ENCODE data around the gene FILIP1L.

Gene FILIP1L

GRCh38 chr3:99951701-99952100 is 162.6 kb downstream of the FILIP1L start:
- DNase-seq (ENCODE audit: low read depth, low spot score), result no peak

- DNase-seq (ENCODE audit: low read depth, low spot score), result no peak
Measured at GRCh38 chr3:99950921-99951320, 163.4 kb downstream of the FILIP1L start.

- DNase-seq (ENCODE audit: low read depth, low spot score), result no peak
Measured at GRCh38 chr3:99949956-99950670, 164.2 kb downstream of the FILIP1L start.

GRCh38 chr3:99948467-99949089 is 165.7 kb downstream of the FILIP1L start:
- no peak for DNase-seq (ENCODE audit: low read depth, low spot score)

- no peak for DNase-seq (ENCODE audit: low read depth, low spot score)
Measured at GRCh38 chr3:99947356-99947755, 166.9 kb downstream of the FILIP1L start.

- no peak for DNase-seq (ENCODE audit: low read depth, low spot score)
Measured at GRCh38 chr3:99945328-99945995, 168.8 kb downstream of the FILIP1L start.

GRCh38 chr3:99943931-99944761 is 170.2 kb downstream of the FILIP1L start:
- DNase-seq (ENCODE audit: low read depth, low spot score), result no peak

GRCh38 chr3:99941211-99941610 is 173.1 kb downstream of the FILIP1L start:
- no peak for DNase-seq (ENCODE audit: low read depth, low spot score)

GRCh38 chr3:99940350-99940749 is 174.0 kb downstream of the FILIP1L start:
- no peak for DNase-seq (ENCODE audit: low read depth, low spot score)

GRCh38 chr3:99939876-99940275 is 174.4 kb downstream of the FILIP1L start:
- no peak for DNase-seq (ENCODE audit: low read depth, low spot score)

GRCh38 chr3:99938270-99938911 is 175.9 kb downstream of the FILIP1L start:
- DNase-seq (ENCODE audit: low read depth, low spot score), result no peak

GRCh38 chr3:99934975-99935797 is 179.1 kb downstream of the FILIP1L start:
- no peak for DNase-seq (ENCODE audit: low read depth, low spot score)

- no peak for DNase-seq (ENCODE audit: low read depth, low spot score)
Measured at GRCh38 chr3:99933971-99934750, 180.1 kb downstream of the FILIP1L start.

- DNase-seq (ENCODE audit: low read depth, low spot score), result no peak
Measured at GRCh38 chr3:99931059-99931458, 183.2 kb downstream of the FILIP1L start.

- no peak for DNase-seq (ENCODE audit: low read depth, low spot score)
Measured at GRCh38 chr3:99929745-99930139, 184.6 kb downstream of the FILIP1L start.

GRCh38 chr3:99928771-99929744 is 185.2 kb downstream of the FILIP1L start:
- no peak for DNase-seq (ENCODE audit: low read depth, low spot score)

- no peak for DNase-seq (ENCODE audit: low read depth, low spot score)
Measured at GRCh38 chr3:99927671-99928457, 186.4 kb downstream of the FILIP1L start.
